SIG-M5 (cell line): ENCODE measurements around the gene ADGRV1.

Experiments used
- DNase-seq: peaks from one replicate; lab custom pipeline; 2025; lab: John Stamatoyannopoulos, UW

The ADGRV1 gene, protein sequence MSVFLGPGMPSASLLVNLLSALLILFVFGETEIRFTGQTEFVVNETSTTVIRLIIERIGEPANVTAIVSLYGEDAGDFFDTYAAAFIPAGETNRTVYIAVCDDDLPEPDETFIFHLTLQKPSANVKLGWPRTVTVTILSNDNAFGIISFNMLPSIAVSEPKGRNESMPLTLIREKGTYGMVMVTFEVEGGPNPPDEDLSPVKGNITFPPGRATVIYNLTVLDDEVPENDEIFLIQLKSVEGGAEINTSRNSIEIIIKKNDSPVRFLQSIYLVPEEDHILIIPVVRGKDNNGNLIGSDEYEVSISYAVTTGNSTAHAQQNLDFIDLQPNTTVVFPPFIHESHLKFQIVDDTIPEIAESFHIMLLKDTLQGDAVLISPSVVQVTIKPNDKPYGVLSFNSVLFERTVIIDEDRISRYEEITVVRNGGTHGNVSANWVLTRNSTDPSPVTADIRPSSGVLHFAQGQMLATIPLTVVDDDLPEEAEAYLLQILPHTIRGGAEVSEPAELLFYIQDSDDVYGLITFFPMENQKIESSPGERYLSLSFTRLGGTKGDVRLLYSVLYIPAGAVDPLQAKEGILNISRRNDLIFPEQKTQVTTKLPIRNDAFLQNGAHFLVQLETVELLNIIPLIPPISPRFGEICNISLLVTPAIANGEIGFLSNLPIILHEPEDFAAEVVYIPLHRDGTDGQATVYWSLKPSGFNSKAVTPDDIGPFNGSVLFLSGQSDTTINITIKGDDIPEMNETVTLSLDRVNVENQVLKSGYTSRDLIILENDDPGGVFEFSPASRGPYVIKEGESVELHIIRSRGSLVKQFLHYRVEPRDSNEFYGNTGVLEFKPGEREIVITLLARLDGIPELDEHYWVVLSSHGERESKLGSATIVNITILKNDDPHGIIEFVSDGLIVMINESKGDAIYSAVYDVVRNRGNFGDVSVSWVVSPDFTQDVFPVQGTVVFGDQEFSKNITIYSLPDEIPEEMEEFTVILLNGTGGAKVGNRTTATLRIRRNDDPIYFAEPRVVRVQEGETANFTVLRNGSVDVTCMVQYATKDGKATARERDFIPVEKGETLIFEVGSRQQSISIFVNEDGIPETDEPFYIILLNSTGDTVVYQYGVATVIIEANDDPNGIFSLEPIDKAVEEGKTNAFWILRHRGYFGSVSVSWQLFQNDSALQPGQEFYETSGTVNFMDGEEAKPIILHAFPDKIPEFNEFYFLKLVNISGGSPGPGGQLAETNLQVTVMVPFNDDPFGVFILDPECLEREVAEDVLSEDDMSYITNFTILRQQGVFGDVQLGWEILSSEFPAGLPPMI (N-terminal part only)

DNA sequence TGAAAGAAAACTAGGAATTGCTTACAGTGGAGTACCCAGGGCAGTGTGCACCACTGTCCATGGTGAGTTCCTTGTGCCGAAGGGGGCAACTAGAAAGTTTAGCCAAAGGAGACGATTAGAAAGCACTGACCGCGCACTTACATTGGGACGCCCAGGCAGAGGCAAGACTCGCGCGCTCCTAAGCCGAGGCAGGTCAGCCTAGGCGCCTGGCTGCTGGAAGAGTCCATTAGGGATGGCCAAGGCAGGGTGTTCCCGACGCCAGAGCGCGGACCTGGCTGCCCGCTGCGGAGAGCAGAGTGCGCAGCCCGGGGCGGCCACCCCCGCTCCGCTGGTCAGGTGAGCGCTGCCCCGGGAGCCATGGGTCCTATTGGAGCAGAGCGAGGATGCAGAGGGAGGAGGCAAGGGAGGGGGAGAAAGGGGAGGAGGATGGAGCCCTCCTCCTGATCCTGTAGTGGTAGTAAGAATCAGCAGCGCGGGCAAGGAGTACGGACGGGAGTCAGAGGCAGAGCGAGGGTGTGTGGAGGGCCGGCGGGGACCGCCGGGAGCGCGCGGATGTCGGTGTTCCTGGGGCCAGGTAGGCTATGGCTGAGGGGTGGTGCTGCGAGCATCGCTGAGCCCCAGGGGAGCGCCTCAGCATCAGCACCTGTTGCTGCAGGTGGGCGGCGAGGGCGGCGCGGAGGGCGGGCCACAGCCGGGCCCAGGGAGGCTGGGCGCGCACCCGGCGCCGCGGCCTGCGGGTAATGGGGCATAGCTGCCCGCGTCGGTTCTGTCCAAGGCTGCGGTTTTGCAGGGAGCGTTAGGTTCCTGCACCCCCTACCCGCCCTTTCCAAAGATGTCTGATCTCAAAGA lies at the start of gene ADGRV1:
Gene ADGRV1 (plus strand): TSS at position 454 of the 849 bp plus-strand sequence. CDS start 99 bp downstream, at position 553.
- DNase-seq: no peak

- DNase-seq: no peak
Measured at GRCh38 chr5:90510438-90510837, 48.2 kb upstream of the ADGRV1 start.

- DNase-seq: no peak
Measured at GRCh38 chr5:90514520-90514919, 44.1 kb upstream of the ADGRV1 start.

GRCh38 chr5:90518661-90519060 lies 39.9 kb upstream of the ADGRV1 start:
- DNase-seq: no peak

DNA sequence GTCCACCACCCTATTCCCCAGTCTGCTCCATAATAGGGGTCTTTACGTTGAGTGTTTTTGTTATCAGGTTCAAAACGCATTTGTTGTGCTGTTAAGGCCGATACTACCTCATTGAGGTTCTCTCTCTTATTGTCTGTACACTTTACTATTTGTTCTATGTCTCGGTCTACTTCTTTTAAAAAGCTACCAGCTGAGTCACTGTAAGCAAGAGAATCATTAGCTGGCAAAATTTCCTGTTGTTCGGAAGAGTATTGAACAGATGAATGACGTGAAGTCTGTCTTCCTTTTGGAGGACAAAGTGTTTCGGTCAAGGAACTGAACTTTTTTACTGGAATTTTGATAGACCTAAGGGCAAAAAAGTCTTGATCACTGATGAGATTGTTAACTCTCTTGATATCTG lies 39.5 kb upstream of the ADGRV1 start:
- DNase-seq: no peak

DNA sequence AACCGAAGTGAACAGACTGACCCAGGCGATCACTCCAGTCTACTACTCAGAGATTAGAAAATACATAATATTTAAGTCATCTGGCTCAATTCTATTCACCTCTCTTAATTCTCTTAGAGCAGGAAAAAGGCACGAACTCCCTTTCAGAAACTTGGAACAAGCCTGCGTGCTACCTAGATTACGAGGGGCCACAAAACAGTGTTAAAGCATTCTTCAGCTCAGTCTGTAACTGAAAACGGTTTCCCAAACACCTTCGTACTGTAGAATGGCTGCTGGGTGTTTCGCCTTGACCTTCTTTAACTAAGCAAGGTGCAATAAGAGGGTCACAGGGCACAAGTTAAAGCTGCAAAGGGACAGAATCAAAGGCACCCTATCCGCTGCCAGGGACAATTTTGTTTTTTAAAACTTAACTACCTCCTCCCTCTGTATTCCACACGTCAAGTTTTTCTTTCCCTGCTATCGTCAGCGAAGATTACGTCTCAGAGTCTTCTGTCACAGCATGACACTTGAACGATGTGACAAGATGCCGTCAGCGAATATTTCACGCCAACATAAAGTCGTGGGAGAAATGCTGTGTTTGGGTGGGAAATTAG lies 29.9 kb upstream of the ADGRV1 start:
- no peak for DNase-seq

DNA sequence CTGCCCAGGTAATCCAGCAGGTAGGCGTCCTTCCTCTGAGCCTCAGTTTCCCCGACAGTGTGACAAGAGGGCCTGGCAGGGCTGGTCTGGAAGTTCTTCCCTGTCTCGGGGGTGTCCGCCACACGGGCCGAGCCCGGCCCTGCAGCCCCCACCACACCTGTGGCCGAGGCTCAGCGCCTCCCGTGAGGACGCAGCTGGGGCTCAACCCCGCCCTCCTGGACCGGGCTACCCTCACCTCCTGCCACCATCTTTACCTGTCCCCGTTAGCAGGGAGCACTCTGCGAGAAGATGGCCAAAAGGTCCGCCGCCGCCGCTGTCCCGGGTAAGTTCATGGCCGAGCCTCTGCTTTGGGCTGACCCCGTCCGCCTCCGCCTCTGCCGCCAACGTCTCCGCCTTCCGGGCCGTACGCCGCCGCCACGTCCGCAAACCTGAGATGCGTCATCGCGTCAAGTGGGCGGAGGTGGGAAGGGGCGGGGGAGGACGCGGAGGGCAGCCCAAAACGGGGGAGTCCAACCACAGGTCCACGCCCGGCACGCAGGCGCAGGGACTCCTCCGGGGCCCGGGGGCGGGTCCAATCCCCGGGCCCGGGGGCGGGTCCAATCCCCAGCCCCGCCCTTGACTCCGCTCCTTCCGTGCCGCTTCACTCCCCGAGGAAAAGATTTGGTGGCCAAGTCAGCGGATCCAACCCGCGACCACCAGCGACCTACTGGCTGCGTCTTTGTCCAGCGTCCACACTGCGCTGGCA lies 29.2 kb upstream of the ADGRV1 start, which contains the start of gene LYSMD3:
Gene LYSMD3 (minus strand): TSS at position 391 of the 745 bp plus-strand sequence. CDS start 4,295 bp downstream, outside the sequence.
- peak; percentile 59 for DNase-seq

- no peak for DNase-seq
Measured at GRCh38 chr5:90529939-90530677, 28.5 kb upstream of the ADGRV1 start.

- no peak for DNase-seq
Measured at GRCh38 chr5:90530736-90531487, 27.7 kb upstream of the ADGRV1 start.

GRCh38 chr5:90533794-90534193 lies 24.8 kb upstream of the ADGRV1 start:
- no peak for DNase-seq

- no peak for DNase-seq
Measured at GRCh38 chr5:90534922-90535321, 23.7 kb upstream of the ADGRV1 start.

GRCh38 chr5:90542827-90543519 lies 15.6 kb upstream of the ADGRV1 start:
- no peak for DNase-seq

- no peak for DNase-seq
Measured at GRCh38 chr5:90545511-90545910, 13.1 kb upstream of the ADGRV1 start.

- no peak for DNase-seq
Measured at GRCh38 chr5:90546216-90546837, 12.3 kb upstream of the ADGRV1 start.

DNA sequence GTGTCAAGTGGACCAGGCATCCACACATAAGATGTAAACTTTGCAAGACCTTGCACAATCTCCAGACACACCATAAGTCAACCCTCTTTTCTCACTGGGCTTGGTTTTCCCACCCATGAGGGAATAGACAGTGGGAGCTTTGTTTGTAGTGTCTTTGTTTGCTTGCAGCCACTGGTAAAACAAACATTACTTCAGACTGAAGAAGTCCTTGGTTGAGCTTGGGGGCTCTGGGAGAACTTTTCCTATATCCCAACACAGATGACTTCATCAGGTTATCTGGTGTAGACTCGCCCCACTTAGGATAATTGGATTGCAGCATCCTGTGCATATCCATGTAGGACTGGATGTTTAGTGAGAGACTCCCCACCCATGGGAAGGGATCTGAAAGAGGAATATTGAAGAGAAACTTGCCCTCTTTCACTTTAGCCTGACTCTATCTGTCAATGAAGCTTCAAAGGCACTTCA lies 11.5 kb upstream of the ADGRV1 start:
- DNase-seq: no peak

GRCh38 chr5:90548069-90548593 lies 10.5 kb upstream of the ADGRV1 start:
- no peak for DNase-seq

GRCh38 chr5:90549223-90549622 lies 9.4 kb upstream of the ADGRV1 start:
- DNase-seq: no peak
